MM.1S (cell line): ENCODE measurements around the gene SCAI.
"Not testable (repeated sequence)": the region's sequence is repeated elsewhere in the genome, so short reads cannot be mapped to it uniquely, and the experiment has no call there.

Experiments
- DNase-seq: peaks from one replicate; pipeline ENCODE4 v3.0.0-alpha.2; 2015
- H2AFZ ChIP-seq: fragments of 300-600 bp; sonication (generic); 2 replicates; pipeline ENCODE4 v1.6.0; 2016; ENCODE audit warnings: antibody characterized with exemption, low read length
- H3F3A ChIP-seq: fragments of 300-600 bp; sonication (generic); 2 replicates; pipeline ENCODE4 v1.6.1; 2016; ENCODE audit warnings: mild to moderate bottlenecking, antibody characterized with exemption, low read length, moderate library complexity, mixed read lengths; ENCODE audit not compliant: insufficient read depth
- H3K27ac ChIP-seq: fragments of 300-600 bp; sonication (generic); 2 replicates; pipeline ENCODE4 v1.5.1; 2016; ENCODE audit warnings: mild to moderate bottlenecking, low read length
- H3K27me3 ChIP-seq: fragments of 300-600 bp; sonication (generic); replicated peaks from 2 replicates; pipeline ENCODE4 v1.6.0; 2016; ENCODE audit warnings: low read length; ENCODE audit not compliant: insufficient read depth
- H3K36me3 ChIP-seq: fragments of 300-600 bp; sonication (generic); replicated peaks from 2 replicates; pipeline ENCODE4 v1.6.1; 2016; ENCODE audit warnings: mild to moderate bottlenecking, low read length, mixed read lengths; ENCODE audit not compliant: insufficient read depth
- H3K4me1 ChIP-seq: fragments of 300-600 bp; sonication (generic); 2 replicates; pipeline ENCODE4 v1.6.1; 2016; ENCODE audit warnings: low read length, mixed read lengths
- H3K4me2 ChIP-seq: fragments of 300-600 bp; sonication (generic); 2 replicates; pipeline ENCODE4 v1.6.0; 2016; ENCODE audit warnings: low read depth, low read length
- H3K4me3 ChIP-seq: fragments of 300-600 bp; sonication (generic); 2 replicates; pipeline ENCODE4 v1.5.1; 2016; ENCODE audit warnings: low read length, mixed read lengths
- H3K79me2 ChIP-seq: fragments of 300-600 bp; sonication (generic); 2 replicates; pipeline ENCODE4 v1.6.1; 2016; ENCODE audit warnings: mixed run types, low read length, mixed read lengths
- H3K9ac ChIP-seq: fragments of 300-600 bp; sonication (generic); 2 replicates; pipeline ENCODE4 v1.6.1; 2016; ENCODE audit warnings: low read length, mixed read lengths
- H3K9me2 ChIP-seq: fragments of 300-600 bp; sonication (generic); replicated peaks from 2 replicates; pipeline ENCODE4 v1.6.1; 2016; ENCODE audit warnings: mild to moderate bottlenecking, low read length, mixed read lengths; ENCODE audit not compliant: insufficient read depth
- H3K9me3 ChIP-seq: fragments of 300-600 bp; sonication (generic); replicated peaks from 2 replicates; pipeline ENCODE4 v1.6.1; 2016; ENCODE audit warnings: mild to moderate bottlenecking, low read length, mixed read lengths; ENCODE audit not compliant: insufficient read depth
- H4K20me1 ChIP-seq: fragments of 300-600 bp; sonication (generic); 2 replicates; pipeline ENCODE4 v1.6.1; 2016; ENCODE audit warnings: mild to moderate bottlenecking, low read length, moderate library complexity, mixed read lengths; ENCODE audit not compliant: insufficient read depth
- EZH2 ChIP-seq: fragments of 300-600 bp; sonication (generic); optimal IDR thresholded peaks from 2 replicates; pipeline ENCODE3; 2017; ENCODE audit warnings: low read depth, mild to moderate bottlenecking, antibody characterized with exemption, low read length, mixed read lengths
- EZH2phosphoT487 ChIP-seq: fragments of 300-600 bp; sonication (generic); IDR thresholded peaks from 2 replicates; pipeline ENCODE4 v1.6.1; 2018; ENCODE audit warnings: antibody characterized with exemption, low read length
- TF ChIP-seq, protein P1 (sequence below): fragments of 300-600 bp; sonication (generic); IDR thresholded peaks from 2 replicates; pipeline ENCODE4 v1.5.1; 2016; ENCODE audit warnings: antibody characterized with exemption, low read length, mixed read lengths

The SCAI gene

DNA sequence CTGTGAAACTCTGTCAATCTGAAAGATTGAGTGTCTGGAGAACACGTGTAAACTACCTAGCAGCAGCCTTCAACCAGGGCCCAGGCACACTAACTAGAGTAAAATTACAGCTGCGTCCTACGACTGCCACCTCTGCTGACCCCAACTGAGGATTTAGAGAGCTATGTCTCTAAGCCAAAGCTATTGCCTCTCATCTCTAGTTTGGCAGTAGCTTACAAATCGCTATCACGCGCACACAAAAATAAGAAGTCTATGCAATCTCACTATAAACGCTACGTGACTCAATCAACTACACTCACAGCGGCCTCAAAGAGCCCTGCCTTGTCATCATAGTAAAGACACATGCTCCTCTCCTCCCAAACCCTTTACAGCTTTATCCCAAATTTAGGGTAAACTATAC is 37.5 kb upstream of the SCAI start:
- no peaks in the 10 kb centered on the region for H3K36me3 ChIP-seq
- no peaks in the 10 kb centered on the region for H3K9me3 ChIP-seq
- H3K4me2 ChIP-seq: no peak overlapping the region
- no peaks in the 10 kb centered on the region for H3K9me2 ChIP-seq
- H3K9ac ChIP-seq: no peak overlapping the region
- H3K27me3 ChIP-seq: no peaks in the 10 kb centered on the region
- no peak for TF ChIP-seq EZH2
- TF ChIP-seq, protein P1, sequence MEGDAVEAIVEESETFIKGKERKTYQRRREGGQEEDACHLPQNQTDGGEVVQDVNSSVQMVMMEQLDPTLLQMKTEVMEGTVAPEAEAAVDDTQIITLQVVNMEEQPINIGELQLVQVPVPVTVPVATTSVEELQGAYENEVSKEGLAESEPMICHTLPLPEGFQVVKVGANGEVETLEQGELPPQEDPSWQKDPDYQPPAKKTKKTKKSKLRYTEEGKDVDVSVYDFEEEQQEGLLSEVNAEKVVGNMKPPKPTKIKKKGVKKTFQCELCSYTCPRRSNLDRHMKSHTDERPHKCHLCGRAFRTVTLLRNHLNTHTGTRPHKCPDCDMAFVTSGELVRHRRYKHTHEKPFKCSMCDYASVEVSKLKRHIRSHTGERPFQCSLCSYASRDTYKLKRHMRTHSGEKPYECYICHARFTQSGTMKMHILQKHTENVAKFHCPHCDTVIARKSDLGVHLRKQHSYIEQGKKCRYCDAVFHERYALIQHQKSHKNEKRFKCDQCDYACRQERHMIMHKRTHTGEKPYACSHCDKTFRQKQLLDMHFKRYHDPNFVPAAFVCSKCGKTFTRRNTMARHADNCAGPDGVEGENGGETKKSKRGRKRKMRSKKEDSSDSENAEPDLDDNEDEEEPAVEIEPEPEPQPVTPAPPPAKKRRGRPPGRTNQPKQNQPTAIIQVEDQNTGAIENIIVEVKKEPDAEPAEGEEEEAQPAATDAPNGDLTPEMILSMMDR: no peak
- TF ChIP-seq EZH2phosphoT487: no peak
- H3K27ac ChIP-seq: no peak overlapping the region
- peaks cover 4% of the 10 kb centered on the region; the same call in 1 of the 2 replicates for H3F3A ChIP-seq
- H4K20me1 ChIP-seq: no peaks in the 10 kb centered on the region
- peaks cover 100% of the 10 kb centered on the region for H3K79me2 ChIP-seq
- H2AFZ ChIP-seq: no peak overlapping the region
- H3K4me1 ChIP-seq: no peaks in the 10 kb centered on the region
- no peak overlapping the region for H3K4me3 ChIP-seq
- no peak for DNase-seq

DNA sequence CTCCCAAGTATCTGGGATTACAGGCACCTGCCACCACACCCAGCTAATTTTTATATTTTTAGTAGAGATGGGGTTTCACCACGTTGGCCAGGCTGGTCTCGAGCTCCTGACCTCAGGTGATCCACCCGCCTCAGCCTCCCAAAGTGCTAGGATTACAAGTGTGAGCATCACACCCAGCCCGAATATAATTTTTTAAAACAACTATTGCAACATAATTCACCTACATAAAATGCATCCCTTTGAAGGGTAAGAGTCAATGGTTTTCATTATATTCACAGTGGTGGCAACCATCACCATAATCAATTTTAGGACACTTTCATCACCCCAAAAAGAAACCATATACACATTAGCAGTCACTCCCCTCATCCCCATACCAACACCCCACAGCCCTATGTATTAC is 36.4 kb upstream of the SCAI start:
- not testable (repeated sequence) for H3K4me2 ChIP-seq, H3K9ac ChIP-seq, H3K9me3 ChIP-seq, H3K4me3 ChIP-seq, H3K27ac ChIP-seq, H3K9me2 ChIP-seq, H3K4me1 ChIP-seq, H3K27me3 ChIP-seq, H2AFZ ChIP-seq, DNase-seq, H3F3A ChIP-seq, H3K36me3 ChIP-seq, H4K20me1 ChIP-seq
- H3K79me2 ChIP-seq: peaks cover 98% of the 10 kb centered on the region

DNA sequence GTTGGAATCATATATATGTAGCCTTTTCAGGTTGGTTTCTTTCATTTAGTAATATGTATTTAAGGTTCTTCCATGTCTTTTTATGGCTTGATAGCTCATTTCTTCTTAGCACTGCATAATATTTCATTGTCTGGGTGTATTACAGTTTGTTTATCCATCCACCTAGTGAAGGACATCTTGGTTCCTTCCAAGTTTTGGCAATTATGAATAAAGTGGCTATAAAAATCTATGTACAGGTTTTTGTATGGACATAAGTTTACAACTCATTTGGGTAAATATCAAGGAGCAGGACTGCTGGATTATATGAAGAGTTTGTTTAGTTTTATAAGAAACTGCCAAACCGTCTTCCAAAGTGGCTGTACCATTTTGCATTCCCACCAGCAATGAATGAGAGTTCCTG is 34.6 kb upstream of the SCAI start:
- no peak for DNase-seq
- Histone ChIP-seq H2AFZ (no peak overlapping the region), H3K4me2 (no peak overlapping the region), H3K36me3 (no peaks in the 10 kb centered on the region), H4K20me1 (no peaks in the 10 kb centered on the region), H3K9me3 (no peaks in the 10 kb centered on the region), H3K4me1 (no peaks in the 10 kb centered on the region), H3K4me3 (no peak overlapping the region), H3F3A (peaks cover 4% of the 10 kb centered on the region; the same call in 1 of the 2 replicates), H3K9me2 (no peaks in the 10 kb centered on the region), H3K9ac (no peak overlapping the region), H3K79me2 (peaks cover 96% of the 10 kb centered on the region), H3K27me3 (no peaks in the 10 kb centered on the region), H3K27ac (no peak overlapping the region)
- TF ChIP-seq EZH2 (no peak), EZH2phosphoT487 (no peak)
- TF ChIP-seq, protein P1: no peak

DNA sequence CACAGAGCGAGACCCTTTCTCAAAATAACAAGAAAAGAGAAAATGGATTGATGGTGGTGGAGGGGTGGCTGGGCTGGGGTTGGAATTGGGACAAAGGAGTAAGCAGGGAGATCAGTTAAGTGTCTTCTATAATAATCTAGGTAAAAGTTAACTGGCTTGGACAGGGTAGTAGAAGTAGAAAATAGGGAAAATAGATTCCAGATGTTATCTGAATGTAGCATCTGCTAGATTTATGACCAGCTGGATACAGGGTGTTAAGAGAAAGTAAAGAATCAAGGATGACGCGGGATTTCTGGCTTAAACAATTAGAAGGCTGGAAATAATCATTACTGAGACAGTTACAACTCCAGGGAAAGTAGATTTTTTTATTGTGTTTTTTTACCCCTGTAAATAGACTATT is 33.3 kb upstream of the SCAI start:
- no peaks in the 10 kb centered on the region for H3K9me2 ChIP-seq
- TF ChIP-seq, protein P1: no peak
- TF ChIP-seq EZH2 (no peak), EZH2phosphoT487 (no peak)
- H3F3A ChIP-seq: peaks cover 4% of the 10 kb centered on the region; the same call in 1 of the 2 replicates
- H4K20me1 ChIP-seq: no peaks in the 10 kb centered on the region
- H2AFZ ChIP-seq: no peak overlapping the region
- DNase-seq: no peak
- H3K4me2 ChIP-seq: no peak overlapping the region
- no peak overlapping the region for H3K4me3 ChIP-seq
- H3K4me1 ChIP-seq: no peaks in the 10 kb centered on the region
- no peaks in the 10 kb centered on the region for H3K9me3 ChIP-seq
- H3K27ac ChIP-seq: no peak overlapping the region
- H3K79me2 ChIP-seq: peaks cover 94% of the 10 kb centered on the region
- no peak overlapping the region for H3K9ac ChIP-seq
- no peaks in the 10 kb centered on the region for H3K36me3 ChIP-seq
- H3K27me3 ChIP-seq: no peaks in the 10 kb centered on the region
